ENCODE data around the gene MEIS3.
"Not testable (repeated sequence)": the region's sequence is repeated elsewhere in the genome, so short reads cannot be mapped to it uniquely, and the experiment has no call there.

MEIS3 gene

GRCh38 chr19:47415953-47416642 lies 3.2 kb downstream of the MEIS3 start:
- DNase-seq (ENCODE audit: low read depth) = no peak

GRCh38 chr19:47414469-47414868 lies 4.9 kb downstream of the MEIS3 start:
- no peak for DNase-seq (ENCODE audit: low read depth)

GRCh38 chr19:47413941-47414340 lies 5.4 kb downstream of the MEIS3 start:
- no peak for DNase-seq (ENCODE audit: low read depth)

GRCh38 chr19:47411696-47412095 lies 7.6 kb downstream of the MEIS3 start:
- not testable (repeated sequence) for DNase-seq (ENCODE audit: low read depth)

GRCh38 chr19:47411101-47411500 lies 8.2 kb downstream of the MEIS3 start:
- no peak for DNase-seq (ENCODE audit: low read depth)

- no peak for DNase-seq (ENCODE audit: low read depth)
Measured at GRCh38 chr19:47408156-47408938, 11.0 kb downstream of the MEIS3 start.

- no peak for DNase-seq (ENCODE audit: low read depth)
Measured at GRCh38 chr19:47407417-47407774, 11.9 kb downstream of the MEIS3 start.

- no peak for DNase-seq (ENCODE audit: low read depth)
Measured at GRCh38 chr19:47406711-47407416, 12.5 kb downstream of the MEIS3 start.

- DNase-seq (ENCODE audit: low read depth) = no peak
Measured at GRCh38 chr19:47405854-47406417, 13.4 kb downstream of the MEIS3 start.

- no peak for DNase-seq (ENCODE audit: low read depth)
Measured at GRCh38 chr19:47405197-47405550, 14.2 kb downstream of the MEIS3 start.

GRCh38 chr19:47404334-47405196 lies 14.8 kb downstream of the MEIS3 start:
- DNase-seq (ENCODE audit: low read depth) = no peak

GRCh38 chr19:47402504-47402903 lies 16.8 kb downstream of the MEIS3 start:
- no peak for DNase-seq (ENCODE audit: low read depth)

GRCh38 chr19:47398707-47399597 lies 20.4 kb downstream of the MEIS3 start:
- DNase-seq (ENCODE audit: low read depth) = no peak

- DNase-seq (ENCODE audit: low read depth) = peak; percentile 28
Measured at GRCh38 chr19:47391510-47392223, 27.7 kb downstream of the MEIS3 start.

GRCh38 chr19:47390533-47391488 lies 28.5 kb downstream of the MEIS3 start:
- DNase-seq (ENCODE audit: low read depth) = no peak

GRCh38 chr19:47389150-47389556 lies 30.2 kb downstream of the MEIS3 start:
- no peak for DNase-seq (ENCODE audit: low read depth)

- not testable (repeated sequence) for DNase-seq (ENCODE audit: low read depth)
Measured at GRCh38 chr19:47388721-47389120, 30.6 kb downstream of the MEIS3 start.

- not testable (repeated sequence) for DNase-seq (ENCODE audit: low read depth)
Measured at GRCh38 chr19:47387623-47388022, 31.7 kb downstream of the MEIS3 start.

- not testable (repeated sequence) for DNase-seq (ENCODE audit: low read depth)
Measured at GRCh38 chr19:47386582-47386981, 32.7 kb downstream of the MEIS3 start.

All from HS-5 (cell line).